GM12878 (cell line): Measurements from ENCODE around the gene PAIP2. TPM values are rescaled to one million over a fixed set of nuclear protein-coding genes. Genes with fewer than 3 reads are reported as not detected.

Experiments used
- ATAC-seq: fragments of 200-7000 bp; cut with Tn5 transposase; 3 replicates; pipeline ENCODE4 v1.9.1; 2020; ENCODE audit warnings: mild to moderate bottlenecking, moderate library complexity
- BruUV-seq: library from RNA; stranded (reverse); fragments of 400-500 nt; replicated peaks from 2 replicates; lab custom pipeline; 2021; lab: Mats Ljungman, UMichigan
- CTCF ChIA-PET: fragments of 300-600 bp; sonication (Branson Sonifier 250); formaldehyde crosslinking; extraction: SDS; loops from one replicate; lab custom pipeline; 2021; ENCODE audit warnings: inconsistent platforms; lab: Yijun Ruan, JAX
- POLR2A ChIA-PET: fragments of 350-600 bp; formaldehyde crosslinking; extraction: SDS; loops from one replicate; lab custom pipeline; 2021; ENCODE audit warnings: inconsistent platforms; lab: Charles Lee
- RAD21 ChIA-PET: fragments of 300-600 bp; sonication (Branson Sonifier 250); formaldehyde crosslinking; loops from one replicate; lab custom pipeline; 2023; ENCODE audit warnings: antibody characterized with exemption; ENCODE audit not compliant: unreplicated experiment; lab: Charles Lee
- SMC1A ChIA-PET: fragments of 300-600 bp; sonication (Branson Sonifier 250); formaldehyde crosslinking; loops from one replicate; lab custom pipeline; 2023; ENCODE audit not compliant: unreplicated experiment, uncharacterized antibody; lab: Charles Lee
- DNase-seq: peaks from one replicate; pipeline ENCODE4 v3.0.0-alpha.2; 2011; ENCODE audit warnings: low read depth, low spot score
- FAIRE-seq: peaks from 3 replicates; lab custom pipeline; 2011; peaks lifted over from hg19 to GRCh38; lab: Jason Lieb, UNC
- H2AFZ ChIP-seq: 2 replicates; pipeline ENCODE4 v1.6.0; 2011; ENCODE audit warnings: low read depth, low read length, control low read depth; ENCODE audit not compliant: control insufficient read depth
- H3K27ac ChIP-seq: 2 replicates; pipeline ENCODE4 v1.5.1; 2011; ENCODE audit warnings: control low read depth; ENCODE audit not compliant: control insufficient read depth, insufficient read depth
- H3K27me3 ChIP-seq, 2 experiments: replicated peaks in 1 of 2; 2 replicates each; pipeline versions ENCODE4 v1.6.0 to v1.6.1; 2011; ENCODE audit warnings: low read length in 1 of 2; ENCODE audit not compliant: control insufficient read depth in 2 of 2, insufficient read depth in 2 of 2
- H3K36me3 ChIP-seq, 2 experiments: 2 replicates each; pipeline ENCODE4 v1.5.1; 2011; ENCODE audit warnings: low read length in 1 of 2; ENCODE audit not compliant: control insufficient read depth in 2 of 2, insufficient read depth in 2 of 2
- H3K4me1 ChIP-seq: 2 replicates; pipeline ENCODE4 v1.6.1; 2011; ENCODE audit warnings: mild to moderate bottlenecking, low read length, moderate library complexity, mixed read lengths; ENCODE audit not compliant: control insufficient read depth, insufficient read depth
- H3K4me2 ChIP-seq: 2 replicates; pipeline ENCODE4 v1.6.0; 2011; ENCODE audit warnings: control low read depth; ENCODE audit not compliant: control insufficient read depth, insufficient read depth
- H3K4me3 ChIP-seq: fragments of 200-600 bp; sonication (generic); 2 replicates; pipeline ENCODE4 v1.5.1; 2016
- H3K79me2 ChIP-seq: 2 replicates; pipeline ENCODE4 v1.6.0; 2011; ENCODE audit warnings: low read length; ENCODE audit not compliant: control insufficient read depth, insufficient read depth
- H3K9ac ChIP-seq: 2 replicates; pipeline ENCODE4 v1.8.0; 2011; ENCODE audit warnings: low read length, control low read depth, mixed read lengths; ENCODE audit not compliant: control insufficient read depth, insufficient read depth
- H3K9me3 ChIP-seq: replicated peaks from 3 replicates; pipeline ENCODE4 v1.5.1; 2011; ENCODE audit warnings: mild to moderate bottlenecking, low read length; ENCODE audit not compliant: control insufficient read depth, insufficient read depth
- H4K20me1 ChIP-seq: 2 replicates; pipeline ENCODE4 v1.6.0; 2011; ENCODE audit not compliant: control insufficient read depth, insufficient read depth
- BMI1 ChIP-seq: fragments of 450-650 bp; IDR thresholded peaks from 2 replicates; pipeline ENCODE4 v1.6.1; 2016; ENCODE audit warnings: mild to moderate bottlenecking, moderate library complexity, borderline replicate concordance
- CHD1 ChIP-seq: IDR thresholded peaks from 2 replicates; pipeline ENCODE4 v1.6.1; 2012; ENCODE audit warnings: low read depth, low read length, improper control_type of control experiment
- CHD2 ChIP-seq: IDR thresholded peaks from 2 replicates; pipeline ENCODE4 v1.6.1; 2011; ENCODE audit warnings: low read depth, low read length, improper control_type of control experiment, borderline replicate concordance
- CUX1 ChIP-seq: IDR thresholded peaks from 2 replicates; pipeline ENCODE4 v1.6.1; 2012; ENCODE audit warnings: improper control_type of control experiment, low read depth, low read length; ENCODE audit not compliant: insufficient replicate concordance
- E2F4 ChIP-seq: IDR thresholded peaks from 2 replicates; pipeline ENCODE4 v1.6.1; 2012; ENCODE audit warnings: low read depth, low read length, improper control_type of control experiment
- POLR2A ChIP-seq: IDR thresholded peaks from 2 replicates; pipeline ENCODE4 v1.6.1; 2011; ENCODE audit warnings: low read depth, mild to moderate bottlenecking, low read length
- RELB ChIP-seq: fragments of 450-650 bp; IDR thresholded peaks from 2 replicates; pipeline ENCODE4 v1.6.1; 2017; ENCODE audit warnings: low read depth, mild to moderate bottlenecking, moderate library complexity
- SIX5 ChIP-seq: IDR thresholded peaks from 2 replicates; pipeline ENCODE4 v1.6.1; 2011; ENCODE audit warnings: mild to moderate bottlenecking, low read depth, low read length, moderate library complexity; ENCODE audit not compliant: severe bottlenecking
- WGBS: methylation state at CpG from one replicate; pipeline ENCODE4 v1.1.6; 2016; ENCODE audit warnings: low lambda C conversion rate; ENCODE audit not compliant: insufficient replicate concordance, insufficient coverage; ENCODE audit errors: missing lambda C conversion rate; 5-methylcytosine and 5-hydroxymethylcytosine counted together
- in situ Hi-C: fragments of 300-500 bp; cut with MboI; formaldehyde crosslinking; loops from 9 replicates; pipeline ENCODE4 v1.14.3; 2018; ENCODE audit warnings: mixed read lengths
- intact Hi-C: fragments of 100-400 bp; cut with micrococcal nuclease; formaldehyde crosslinking; loops from one replicate; pipeline ENCODE4 v1.14.2; 2022; ENCODE audit not compliant: unreplicated experiment
- polyA plus RNA-seq, 11 experiments: library from polyadenylated mRNA; depleted of rRNA in 4 of 11; unstranded in 6 of 11; stranded (reverse) in 5 of 11; fragments of >200 nt; fragmentation: Nextera tagmentation in 4 of 11; fragmentation: Illumina TruSeq in 1 of 11; extraction: Ambion mirVana in 4 of 11; extraction: Trizol in 1 of 11; gene quantifications; 1 replicate in 1 of 11; 2 replicates in 10 of 11; pipeline versions ENCODE4 v1.2.1 to v1.2.3, GENCODE V29; 2011 to 2016; ENCODE audit warnings: inconsistent platforms in 2 of 11, missing spikeins in 2 of 11, low read depth in 1 of 11
- total RNA-seq, 4 experiments: library from RNA; depleted of rRNA in 3 of 4; stranded (reverse); fragments of >200 nt in 3 of 4; fragmentation: Illumina TruSeq in 1 of 4; extraction: Trizol in 1 of 4; gene quantifications; 2 replicates each; pipeline versions ENCODE4 v1.2.1 to v1.2.3, GENCODE V29; 2013 to 2021

PAIP2 gene
- total and polyA plus RNA-seq, 10 of the 15 experiments (the other 5 are each of a cell fraction or from before 2014, with no cell fraction given) = 49.9 to 154 (median 102) TPM

- CTCF ChIA-PET = interaction anchor here (0.9 kb wide), 1 partner anchor 8 kb away, joined by 3 read pairs; no protein-coding TSS in a partner anchor
- TF ChIP-seq POLR2A (peak; percentile 27; the same call in 1 of the 2 replicates), CUX1 (no peak), SIX5 (no peak), BMI1 (no peak), E2F4 (no peak), CHD1 (no peak), CHD2 (no peak), RELB (no peak)
- in situ Hi-C loops (no loop called here), intact Hi-C loops (no loop called here)
- ATAC-seq = no peak
- DNase-seq = no peak
- Histone ChIP-seq H3K9me3 (no peaks in the 10 kb centered on the region), H3K79me2 (no peaks in the 10 kb centered on the region), H2AFZ (no peak overlapping the region), H3K27ac (no peak overlapping the region), H3K9ac (no peak overlapping the region), H3K27me3 (no peaks in the 10 kb centered on the region), H3K4me3 (no peak overlapping the region), H3K36me3 (no peaks in the 10 kb centered on the region), H3K4me2 (no peak overlapping the region), H4K20me1 (no peaks in the 10 kb centered on the region), H3K4me1 (no peaks in the 10 kb centered on the region)
- SMC1A ChIA-PET = no interaction called here
- 94% methylated on average over 13 of the region's 13 CpGs for WGBS
- no TSS peak for BruUV-seq
- RAD21 ChIA-PET = no interaction called here
- no peak for FAIRE-seq
- POLR2A ChIA-PET = interaction anchor here (0.5 to 1.0 kb wide), 2 partner anchors 54 to 128 kb away, joined by 3 to 4 read pairs; no protein-coding TSS in a partner anchor
Measured at GRCh38 chr5:139378941-139379361, 37.3 kb downstream of the PAIP2 start.
